DMS79 (cell line): ENCODE results near the gene CDC14A.
A peak's percentile ranks its signal among the peaks of the same experiment; 100 is the strongest.

Source experiments
- DNase-seq: peaks from one replicate; lab custom pipeline; 2025; lab: John Stamatoyannopoulos, UW

CDC14A gene

DNA sequence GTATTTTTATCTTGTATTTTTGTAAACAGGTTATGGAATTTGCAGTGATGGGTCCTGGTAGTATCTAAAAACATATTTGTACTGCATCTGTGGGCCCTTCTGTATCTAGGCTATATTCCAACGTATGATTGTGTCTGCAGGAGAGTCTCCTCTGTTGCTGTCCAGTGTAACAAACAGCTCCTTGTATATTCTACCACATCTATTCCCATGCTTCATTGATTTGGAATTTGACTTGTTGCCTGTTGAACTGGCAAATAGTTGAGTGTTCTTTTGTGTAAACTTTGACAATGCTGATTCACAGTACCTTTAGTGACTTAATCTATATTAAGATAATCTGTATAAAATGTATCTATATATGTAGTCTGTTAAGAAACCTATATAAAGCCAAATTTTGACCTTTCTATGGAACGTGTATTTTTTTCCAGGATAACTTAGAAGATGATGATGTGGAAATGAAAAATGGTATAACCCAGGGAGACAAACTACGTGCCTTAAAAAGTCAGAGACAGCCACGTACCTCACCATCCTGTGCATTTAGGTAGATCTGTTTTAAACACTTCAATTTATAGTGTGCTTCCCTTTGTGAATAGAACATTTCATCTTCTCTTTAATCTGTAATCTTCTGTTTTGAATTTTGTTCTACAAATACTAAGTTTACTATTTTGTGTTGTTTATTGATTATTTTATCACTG is 142.2 kb downstream of the CDC14A start:
- no peak for DNase-seq

DNA sequence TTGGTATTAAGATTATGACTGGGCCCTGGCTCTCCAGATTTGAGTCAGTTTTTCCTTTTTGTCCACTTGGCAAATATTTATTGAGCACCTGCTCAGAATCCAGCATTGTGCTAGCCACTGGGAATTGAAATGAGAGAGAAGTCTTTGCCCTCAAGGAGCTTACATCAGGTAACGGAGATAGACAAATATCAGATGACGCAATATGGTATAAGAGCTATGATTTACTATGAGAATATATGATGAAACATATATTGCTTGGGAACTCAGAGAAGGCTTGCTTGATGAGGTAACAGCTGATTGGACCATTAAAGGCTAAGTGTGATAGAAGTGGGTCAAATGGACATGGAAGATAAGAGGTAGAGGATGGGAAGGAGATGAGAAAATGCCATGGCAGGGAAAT is 144.6 kb downstream of the CDC14A start:
- DNase-seq, result no peak

DNA sequence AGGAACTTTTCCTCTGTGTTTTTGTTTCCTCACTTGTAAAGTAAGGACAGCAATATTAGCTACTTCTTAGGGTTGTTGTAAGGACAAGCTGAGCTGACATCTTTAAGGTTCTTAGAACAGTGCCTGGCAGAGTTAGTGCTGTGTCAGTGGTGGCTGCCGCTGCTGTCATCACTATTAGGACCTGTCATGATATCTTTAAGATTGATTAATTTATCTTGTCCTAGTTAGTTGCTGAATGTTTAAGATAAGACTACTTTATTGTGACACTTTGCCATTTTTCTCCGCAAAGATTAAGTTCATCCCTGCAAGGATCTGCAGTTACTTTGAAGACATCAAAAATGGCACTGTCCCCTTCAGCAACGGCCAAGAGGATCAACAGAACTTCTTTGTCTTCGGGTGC is 145.5 kb downstream of the CDC14A start:
- no peak for DNase-seq

DNA sequence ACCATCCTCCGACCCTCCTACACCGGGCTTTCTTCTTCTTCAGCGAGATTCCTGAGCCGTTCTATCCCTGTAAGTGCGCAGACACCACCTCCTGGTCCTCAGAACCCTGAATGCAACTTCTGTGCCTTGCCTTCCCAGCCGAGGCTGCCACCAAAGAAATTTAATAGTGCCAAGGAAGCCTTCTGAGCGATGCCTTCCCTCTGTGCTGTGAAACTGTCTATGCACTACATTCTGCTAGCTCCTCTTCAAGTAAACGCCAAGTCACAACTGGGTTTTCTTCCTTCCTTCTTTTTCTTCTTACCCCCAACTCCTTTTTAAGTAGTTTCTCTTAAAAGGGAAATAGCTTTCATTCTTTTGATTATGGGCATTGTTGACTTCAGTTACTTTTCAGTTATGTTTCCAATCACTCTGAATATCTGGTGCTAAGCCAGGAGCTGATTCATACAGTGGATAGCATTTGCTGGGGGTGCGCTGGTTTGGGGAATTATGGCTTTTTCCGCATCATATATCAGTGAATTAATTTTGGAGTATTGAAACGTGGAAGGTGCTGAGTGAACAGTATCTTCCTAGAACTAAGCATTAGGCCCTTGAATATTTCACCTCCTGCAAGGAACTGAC is 147.0 kb downstream of the CDC14A start:
- DNase-seq, result no peak

DNA sequence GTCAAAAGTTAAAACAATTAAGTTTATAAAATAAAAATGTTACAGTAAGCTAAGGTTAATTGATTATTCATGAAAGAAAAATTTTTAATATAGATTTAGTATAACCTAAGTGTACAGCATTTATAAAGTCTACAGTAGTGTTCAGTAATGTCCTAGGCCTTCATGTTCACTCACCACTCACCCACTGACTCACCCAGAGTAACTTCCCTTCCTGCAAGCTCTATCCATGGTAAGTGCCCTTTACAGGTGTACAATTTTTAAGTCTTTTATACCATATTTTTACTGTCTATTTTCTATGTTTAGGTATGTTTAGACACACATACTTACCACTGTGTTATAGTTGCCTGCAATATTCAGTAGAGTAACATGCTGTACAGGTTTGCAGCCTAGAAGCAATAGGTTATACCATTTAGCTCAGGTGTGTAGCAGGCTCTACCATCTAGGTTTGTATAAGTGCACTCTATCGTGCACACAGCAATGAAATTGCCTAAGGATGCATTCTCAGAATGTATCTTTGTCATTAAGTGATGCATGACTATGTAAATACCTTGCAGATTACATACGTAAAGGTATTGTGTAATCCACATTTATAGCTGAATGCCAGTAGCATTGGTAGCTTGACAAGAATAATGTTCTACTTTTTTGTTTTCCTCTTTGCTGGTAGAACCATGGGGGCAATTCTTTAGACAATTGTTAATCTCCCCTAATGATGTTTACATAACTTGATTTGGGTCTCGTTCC is 149.9 kb downstream of the CDC14A start:
- peak; percentile 3 for DNase-seq

DNA sequence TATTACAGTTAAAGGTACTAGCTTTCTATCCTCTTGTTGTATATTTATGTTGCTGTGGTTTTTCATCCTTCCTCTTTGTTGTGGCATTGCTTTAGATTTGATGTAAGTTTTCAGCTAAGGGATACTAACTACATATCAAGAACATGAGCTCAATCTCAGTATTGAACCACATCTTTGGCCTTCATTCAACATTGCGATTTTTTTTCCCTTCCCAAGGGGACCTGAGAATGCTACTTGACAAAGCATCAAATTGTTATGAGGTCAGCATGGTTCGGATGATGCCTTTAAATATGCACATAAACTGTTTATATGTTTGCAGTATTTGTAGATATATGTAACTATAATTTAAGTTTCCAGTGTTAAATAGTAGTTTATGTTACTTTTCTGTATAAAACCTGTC is 153.9 kb downstream of the CDC14A start:
- no peak for DNase-seq

DNA sequence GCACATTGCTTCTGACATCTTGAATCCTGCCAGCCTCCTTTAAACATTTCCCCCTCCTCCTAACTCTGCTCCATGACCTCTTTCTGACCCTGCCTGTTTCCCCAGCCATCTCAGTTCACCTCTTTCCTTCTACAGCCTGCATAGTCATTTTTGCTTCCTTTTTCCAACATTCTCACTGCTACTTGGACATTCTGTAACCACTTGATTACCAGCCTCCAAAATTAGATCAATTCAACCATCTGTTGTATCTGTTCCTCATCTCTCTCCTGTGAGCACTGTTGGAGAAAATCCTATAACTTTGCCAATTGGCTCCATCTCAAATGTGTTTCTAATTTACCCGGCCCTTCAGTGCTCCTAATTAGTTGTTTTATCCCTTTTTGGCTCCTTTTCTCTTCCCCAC is 158.1 kb downstream of the CDC14A start:
- no peak for DNase-seq

DNA sequence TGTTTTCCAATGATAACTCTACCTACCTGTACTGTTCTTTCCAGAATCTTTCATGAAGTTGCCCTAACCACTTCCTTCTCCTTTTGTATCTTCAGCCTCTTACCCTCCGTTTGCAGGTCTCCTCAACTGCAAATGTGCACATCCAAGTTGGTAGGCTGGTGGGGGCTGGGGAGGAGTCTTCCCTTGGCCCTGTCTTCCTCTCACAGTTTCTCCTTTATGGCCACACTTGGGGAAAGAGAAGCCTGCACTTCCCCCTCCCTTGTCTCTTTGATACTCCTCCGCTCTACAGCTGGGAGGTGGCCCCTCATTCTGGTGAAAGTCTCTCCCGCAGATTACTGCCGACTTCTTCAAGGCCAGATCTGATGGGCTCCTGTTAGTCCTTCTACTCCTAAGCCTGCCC is 158.8 kb downstream of the CDC14A start:
- DNase-seq, result no peak

DNA sequence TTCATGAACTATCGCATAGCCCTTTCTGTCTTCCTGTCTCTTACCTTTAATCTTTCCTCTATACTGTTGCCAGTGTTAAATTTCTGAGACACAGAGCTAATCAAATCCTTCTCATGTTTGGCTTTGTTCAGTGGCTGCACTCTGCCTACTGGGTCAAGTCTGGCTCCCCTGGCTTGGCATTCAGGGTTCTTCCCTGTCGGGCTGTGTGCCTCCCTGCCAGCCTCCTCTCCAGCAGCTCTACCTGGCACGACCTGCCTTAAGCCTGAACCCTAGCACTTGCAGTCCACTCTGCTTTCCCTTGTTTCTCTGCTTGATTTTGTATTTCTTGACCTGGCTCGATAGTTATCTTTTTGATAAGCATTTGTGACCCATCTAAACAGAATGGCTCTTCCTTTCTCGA is 159.5 kb downstream of the CDC14A start:
- no peak for DNase-seq

DNA sequence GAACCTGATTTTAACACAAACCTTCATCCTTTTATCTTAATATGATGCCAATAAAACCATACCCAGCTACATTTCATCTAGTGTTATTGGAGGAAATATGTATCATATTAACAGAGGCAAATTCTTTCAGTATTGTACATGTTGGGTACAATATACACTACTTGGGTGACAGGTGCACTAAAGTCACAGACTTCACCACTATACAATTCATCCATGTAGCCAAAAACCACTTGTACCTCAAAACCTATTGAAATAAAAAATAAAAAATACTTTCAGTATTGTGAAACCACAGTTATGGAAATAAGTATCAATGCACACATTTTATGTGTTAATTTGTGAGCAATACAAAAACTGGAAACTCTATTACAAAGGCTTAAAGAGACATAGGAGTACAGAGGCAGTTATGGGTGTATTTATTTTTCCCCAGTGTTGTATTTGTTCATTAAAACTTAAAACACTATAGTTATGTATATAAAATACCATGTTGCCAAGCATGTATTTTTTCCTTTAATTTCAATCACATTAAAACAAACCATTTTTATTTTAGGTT is 160.6 kb downstream of the CDC14A start:
- no peak for DNase-seq

DNA sequence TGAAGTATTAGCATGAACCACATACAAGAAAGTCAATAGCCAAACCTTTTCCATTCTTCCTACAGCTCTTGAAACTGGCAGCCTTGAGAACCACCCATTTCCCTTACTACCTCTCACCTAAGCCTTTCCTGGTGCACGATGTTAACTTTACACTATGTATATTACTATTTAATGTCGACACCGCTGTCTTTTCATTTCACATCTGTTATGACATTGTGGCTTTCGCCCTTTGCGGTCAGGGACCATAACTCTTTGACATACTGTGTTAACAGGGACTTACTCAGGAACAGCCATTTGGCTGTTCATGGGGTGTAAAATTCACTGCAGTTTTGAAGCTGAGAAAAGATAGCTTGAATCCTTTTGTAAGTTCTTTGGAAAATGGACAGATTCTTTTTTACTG is 164.6 kb downstream of the CDC14A start:
- DNase-seq, result no peak

DNA sequence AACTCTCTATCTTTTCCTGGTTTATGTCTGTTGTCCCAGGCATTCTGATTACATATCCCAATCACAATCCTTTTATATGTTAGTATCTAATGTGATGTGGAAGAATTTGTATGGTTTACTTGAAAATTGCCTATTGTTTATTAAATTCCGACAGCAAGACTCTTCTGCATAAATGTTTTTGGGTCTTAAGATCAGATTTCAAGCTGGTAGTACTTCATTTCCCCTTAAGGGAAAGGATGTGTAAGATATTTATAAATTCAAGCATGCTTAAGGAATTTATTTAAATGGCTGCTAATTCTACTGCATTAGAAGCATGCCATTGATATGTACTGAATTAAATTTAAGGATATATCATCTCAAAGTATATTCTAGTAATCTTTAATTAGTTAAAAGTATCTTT is 165.2 kb downstream of the CDC14A start:
- DNase-seq, result no peak

DNA sequence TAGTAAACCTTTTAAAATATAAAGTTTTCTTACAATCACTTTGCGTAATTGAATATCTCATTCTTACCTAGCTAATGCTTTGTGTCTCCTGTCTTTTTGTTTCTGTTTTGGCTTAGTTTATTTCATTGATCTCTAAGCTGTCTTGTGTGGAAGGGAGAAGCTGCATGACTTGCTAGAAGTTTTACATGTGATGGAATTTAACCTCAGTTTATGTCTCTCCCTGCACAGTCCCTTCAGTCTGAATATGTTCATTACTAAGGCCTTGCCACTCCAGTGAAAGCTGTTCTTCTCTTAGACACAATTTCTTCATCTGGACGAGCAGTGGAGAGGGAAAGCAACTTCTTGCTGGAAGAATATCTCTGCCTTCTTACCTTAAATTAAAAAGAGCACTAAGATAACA is 165.7 kb downstream of the CDC14A start:
- no peak for DNase-seq

DNA sequence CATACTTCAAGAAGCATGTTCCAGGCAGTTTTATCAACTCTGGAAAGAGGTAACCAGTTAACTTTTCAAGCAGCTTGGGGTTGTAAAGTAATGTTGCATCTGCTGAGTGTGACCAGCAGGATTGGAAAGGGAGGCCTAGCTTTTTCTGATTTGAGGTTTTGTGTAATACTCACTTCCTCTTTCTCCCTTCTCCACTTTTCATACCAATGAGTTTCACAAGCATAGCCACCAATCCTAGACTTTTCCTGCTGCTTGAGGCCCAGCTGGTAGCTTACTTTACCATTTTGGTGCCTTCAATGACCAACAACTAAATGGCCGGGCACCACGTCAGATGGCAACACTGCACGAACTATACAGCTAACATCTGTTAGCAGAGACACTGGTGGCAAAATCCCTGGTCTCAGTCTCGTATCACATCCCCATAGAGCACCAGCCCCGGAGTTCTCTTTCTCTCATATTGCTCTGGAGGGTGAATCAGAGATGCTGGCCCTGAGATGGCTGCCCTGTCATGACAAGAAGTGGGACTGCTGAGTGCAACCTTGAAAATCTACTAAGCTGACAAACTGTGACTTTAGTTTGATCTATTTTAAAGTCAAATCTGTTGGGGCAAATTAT is 170.8 kb downstream of the CDC14A start:
- no peak for DNase-seq

DNA sequence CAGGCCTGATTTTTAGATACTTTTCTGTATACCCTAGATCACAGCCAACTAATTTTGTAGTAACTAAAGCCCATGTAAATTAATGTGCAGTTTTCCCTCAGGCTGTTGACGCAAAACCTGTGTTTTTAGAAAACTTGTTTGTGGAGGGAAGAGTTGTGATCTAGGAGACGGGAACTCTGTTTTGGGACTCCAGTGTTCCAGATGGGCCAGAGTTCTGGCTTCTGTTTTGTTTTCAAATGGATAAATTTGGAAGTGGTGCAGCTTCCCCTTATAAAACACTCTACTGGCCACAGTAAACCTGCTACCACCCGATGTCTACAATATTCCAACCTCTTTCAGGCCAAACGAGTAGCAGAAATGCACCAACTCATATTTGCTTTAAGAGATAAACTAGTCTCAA is 172.0 kb downstream of the CDC14A start:
- no peak for DNase-seq

DNA sequence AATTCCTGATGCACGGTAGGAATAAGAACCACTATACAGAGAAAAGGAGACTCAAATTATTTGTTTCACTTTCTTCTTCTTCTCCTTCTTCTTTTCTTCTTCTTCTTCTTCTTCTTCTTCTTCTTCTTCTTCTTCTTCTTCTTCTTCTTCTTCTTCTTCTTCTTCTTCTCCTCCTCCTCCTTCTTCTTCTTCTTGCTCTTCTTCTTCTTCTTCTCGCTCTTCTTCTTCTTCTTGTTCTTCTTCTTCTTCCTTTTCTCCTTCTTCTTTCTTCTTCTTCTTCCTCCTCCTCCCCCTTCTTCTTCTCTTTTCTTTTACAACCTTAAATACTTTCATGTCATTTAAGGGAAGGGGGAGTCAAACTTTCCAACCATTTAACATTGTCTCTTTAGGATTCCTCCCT is 174.6 kb downstream of the CDC14A start:
- DNase-seq, result no peak

DNA sequence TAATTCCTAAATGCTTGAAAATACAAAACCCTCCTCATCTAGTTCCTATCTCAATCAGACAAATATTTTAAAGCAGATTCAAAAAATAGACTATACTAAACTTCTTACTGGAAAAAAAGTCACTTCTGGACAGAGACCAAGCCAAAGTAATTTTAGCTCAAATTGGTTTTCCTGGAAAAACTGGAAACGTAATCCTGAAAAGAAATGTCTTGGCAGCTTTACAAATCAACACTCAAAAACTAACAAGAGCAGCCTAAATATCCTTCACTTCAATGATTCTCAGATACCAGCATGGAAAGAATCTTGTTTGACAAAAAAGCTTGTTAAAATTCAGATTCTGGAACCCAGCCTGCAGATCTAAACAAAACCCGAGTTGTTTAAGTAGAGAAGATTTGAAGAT is 176.6 kb downstream of the CDC14A start:
- DNase-seq, result no peak

DNA sequence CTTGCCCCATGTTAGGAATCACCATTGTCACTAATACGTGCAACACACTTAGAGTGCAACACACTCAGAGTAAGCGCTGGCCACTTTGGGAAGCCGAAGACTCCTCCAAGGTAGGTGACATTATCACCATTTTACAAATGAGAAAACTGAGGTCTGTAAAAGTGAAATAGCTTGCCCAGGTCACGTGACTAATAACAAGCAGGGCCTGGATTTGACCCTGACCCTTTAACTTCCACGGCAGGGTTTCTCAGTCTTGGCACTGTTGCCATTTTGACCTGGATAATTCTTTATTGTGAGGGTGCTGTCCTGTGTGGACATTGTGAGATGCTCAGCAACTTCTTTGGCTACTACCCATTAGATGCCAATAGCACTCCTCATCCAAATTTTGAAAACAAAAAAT is 177.8 kb downstream of the CDC14A start:
- no peak for DNase-seq

DNA sequence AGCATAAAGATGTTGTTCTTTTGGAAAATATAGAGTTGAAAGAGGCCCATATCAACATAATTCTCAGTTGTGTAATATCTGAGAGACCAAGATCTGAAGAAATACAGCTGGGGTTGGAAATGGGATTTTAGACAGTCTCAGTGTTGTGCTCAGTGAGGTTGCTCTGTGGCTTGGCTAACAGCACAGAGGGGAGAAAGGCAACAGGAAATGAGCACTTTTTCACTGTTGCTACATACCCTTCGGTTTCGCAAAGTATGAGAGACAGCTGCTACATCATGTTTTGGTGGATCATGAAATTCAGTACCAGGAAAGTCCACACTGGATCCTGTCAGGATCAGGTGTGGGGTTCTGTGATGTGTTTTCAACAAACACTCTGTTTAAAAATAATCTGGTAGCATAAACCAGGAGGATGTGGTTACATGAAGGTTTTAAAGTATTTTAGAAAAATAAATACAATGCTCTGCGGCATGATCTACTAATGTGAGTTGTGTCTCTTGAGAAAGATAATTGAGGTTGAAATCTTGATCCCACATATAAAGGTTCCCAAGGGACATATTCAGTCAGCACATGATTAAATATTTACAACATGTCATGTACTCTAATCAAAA is 178.7 kb downstream of the CDC14A start:
- no peak for DNase-seq

DNA sequence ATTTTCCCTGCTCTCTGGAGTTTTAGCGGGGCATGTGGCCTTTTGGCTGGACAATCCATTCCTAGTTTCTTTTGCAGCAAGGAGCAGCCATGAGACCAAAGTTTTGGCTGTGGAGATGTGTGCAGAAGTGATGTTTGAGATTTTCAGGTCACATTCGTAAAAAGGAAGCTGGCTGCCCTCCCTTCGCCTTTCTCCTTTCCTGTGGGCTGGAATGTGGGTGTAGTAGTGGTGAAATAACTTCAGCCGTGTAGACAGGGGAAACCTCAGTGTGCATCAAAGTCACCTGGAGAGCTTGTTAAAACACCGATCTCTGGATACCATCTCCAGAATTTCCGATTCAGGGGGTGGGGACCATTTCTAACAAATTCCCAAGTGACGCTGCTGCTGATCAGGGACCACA is 180.3 kb downstream of the CDC14A start:
- DNase-seq, result no peak

DNA sequence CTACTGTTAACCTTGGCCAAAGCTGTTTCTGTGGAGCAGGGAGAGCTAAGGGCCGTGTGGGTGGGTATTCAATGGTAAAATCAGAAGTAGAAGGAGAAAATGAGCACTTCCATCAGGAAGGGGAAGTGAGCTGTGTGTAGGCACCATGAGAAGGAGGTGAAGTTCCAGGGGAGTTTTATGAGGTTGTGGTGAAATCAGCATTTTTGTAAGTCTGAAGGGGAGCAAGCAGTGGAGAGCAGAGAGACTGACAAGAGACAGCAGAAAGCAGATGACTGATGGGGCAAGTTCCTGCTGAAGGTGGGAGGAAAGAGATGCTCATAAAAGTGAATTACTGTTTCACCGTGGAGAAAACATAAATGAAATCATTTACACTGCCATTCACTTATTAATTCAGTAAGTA is 183.0 kb downstream of the CDC14A start:
- no peak for DNase-seq

DNA sequence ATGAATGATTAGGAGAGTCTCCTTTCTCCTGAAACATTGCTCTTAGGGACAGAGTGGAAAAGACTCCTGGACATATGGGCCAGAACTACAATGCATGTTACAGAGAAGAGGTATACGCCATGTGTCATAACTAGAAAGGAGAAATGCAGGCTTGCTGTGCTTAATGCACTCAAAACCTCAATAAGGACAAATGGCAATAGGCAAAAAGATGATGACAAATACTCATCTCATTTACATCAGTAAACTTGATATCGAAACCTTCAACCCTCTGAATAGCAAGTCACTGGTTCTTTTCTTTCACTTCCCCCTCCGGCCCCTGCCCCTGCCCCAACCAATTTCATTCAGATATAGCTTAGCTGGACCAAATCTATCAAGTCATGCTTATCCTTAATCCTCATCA is 183.7 kb downstream of the CDC14A start:
- no peak for DNase-seq
